ENCODE measurements around the gene CLCA4.

DNA sequence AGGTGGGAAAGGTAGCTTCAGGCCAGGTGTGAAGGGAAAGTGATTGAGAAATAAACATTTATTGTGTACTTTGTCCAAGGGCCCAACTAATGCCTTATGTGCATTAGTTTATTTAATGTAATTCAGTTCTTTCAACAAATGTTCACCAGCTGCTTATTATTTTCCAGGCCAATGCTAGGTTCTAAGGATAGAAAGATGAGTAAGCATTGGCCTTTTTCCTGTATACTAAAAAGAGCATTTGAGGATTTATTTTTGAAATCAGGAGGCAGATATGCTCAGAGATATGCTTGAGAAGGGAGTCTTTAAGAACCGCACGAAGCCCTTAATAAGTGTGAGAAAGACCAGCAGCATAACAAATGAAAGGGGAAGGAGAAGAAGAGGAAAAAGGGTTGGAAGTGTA lies 46.2 kb upstream of the CLCA4 start:
- TF ChIP-seq EZH2phosphoT487 (IDR thresholded peaks at IDR 0.05; ENCODE audit: insufficient read depth, low read depth) (no peak), EZH2 (IDR thresholded peaks at IDR 0.05; ENCODE audit: insufficient read depth, poor library complexity, severe bottlenecking) (no peak)

All from GM23248 (cell line).